ENCODE data around the gene SEMA3E.
"Not testable (repeated sequence)": the region's sequence is repeated elsewhere in the genome, so short reads cannot be mapped to it uniquely, and the experiment has no call there.

Gene SEMA3E

DNA sequence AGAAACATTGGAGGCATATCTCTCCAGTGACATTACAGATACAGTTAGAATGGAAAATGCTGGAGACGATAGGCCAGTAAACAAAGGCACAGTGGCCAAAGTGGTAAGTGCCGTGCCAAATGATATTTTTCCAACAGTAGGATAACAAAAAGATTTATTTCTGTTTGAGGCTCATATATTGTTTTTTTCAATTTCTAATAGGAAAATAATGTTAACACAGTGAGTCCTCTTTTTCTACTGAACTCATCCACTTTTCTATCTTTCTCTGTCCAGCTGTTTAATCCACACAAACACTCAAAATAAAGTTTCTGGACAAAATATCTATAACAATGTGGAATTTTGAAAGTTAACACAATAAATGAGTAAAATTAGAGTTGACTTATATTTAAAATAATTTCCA, 201.3 kb downstream of the SEMA3E start:
- no peak for DNase-seq

DNA sequence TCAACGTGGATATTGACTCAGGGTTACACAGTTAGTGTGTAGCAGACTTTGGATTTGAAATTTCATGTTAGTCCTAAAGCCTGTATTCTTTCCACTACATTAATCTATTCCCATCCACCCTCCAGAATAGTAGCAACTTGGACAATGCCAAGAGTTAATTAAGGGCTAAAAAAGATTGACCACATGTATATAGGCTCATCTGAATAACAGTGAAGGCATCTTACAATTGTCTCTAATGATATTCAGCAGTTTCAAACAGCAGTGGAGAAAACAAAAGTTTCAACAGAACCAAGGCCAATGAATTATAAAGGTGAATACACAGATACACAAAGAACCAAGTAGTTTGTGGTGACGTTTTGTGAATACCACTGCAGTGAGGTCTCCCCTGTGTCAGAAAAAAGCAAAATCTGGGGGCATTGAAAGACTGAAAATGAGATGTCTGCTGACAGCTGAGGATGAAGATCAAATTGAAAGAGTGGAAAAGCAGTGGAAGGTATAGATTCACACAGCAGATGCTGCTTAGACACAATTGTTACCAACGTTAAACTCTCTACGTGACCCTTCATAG, 202.8 kb downstream of the SEMA3E start:
- DNase-seq = no peak

DNA sequence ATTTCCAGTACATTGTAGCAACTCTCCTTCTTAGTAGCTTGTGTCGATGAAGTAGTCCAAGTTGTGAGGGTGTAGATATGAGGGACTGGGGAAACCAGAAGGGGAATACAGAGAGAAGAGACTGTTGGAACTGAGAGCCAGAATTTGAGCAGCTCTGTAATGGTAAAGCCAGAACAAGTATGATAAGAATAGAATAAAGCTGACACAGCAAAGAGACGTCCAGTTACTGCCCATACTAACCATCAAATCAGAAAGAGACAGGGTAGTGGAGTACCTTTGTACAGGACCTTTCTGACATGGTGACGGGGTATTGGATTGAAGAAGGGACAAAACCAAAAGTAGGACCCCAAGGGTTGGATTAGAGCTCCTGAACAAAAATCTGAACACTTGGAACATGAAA, 206.0 kb downstream of the SEMA3E start:
- DNase-seq = no peak

DNA sequence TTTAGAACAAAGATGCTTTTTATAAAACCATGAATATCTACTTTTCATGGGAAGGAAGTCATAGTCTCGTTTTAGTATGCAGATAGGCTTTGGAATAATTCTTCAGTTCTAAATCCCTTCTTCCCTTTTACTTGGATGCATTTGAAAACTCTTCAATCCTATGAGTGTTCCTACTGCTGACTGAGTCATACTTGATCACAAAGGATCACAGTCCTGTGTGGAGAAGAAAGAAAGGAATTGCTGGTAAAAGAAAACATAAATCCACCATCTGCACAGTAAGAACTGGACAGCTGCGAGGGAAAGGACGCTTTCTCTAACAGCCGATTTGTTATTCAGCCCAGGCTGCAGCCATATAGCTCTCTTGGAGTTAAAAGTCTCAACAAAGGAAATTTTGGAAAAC, 209.9 kb downstream of the SEMA3E start:
- DNase-seq = no peak

DNA sequence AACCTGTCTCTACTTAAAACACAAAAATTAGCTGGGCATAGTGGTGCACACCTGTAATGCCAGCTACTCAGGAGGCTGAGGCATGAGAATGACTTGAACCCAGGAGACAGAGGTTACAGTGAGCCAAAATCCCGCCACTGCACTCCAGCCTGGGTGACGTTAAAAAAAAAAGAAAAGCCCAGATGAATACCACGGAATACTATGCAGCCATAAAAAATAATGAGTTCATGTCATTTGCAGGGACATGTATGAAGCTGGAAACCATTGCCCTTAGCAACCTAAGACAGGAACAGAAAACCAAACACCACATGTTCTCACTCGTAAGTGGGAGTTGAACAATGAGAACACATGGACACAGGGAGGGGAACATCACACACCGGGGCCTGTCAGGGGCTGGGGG, 218.7 kb downstream of the SEMA3E start:
- DNase-seq = not testable (repeated sequence)

DNA sequence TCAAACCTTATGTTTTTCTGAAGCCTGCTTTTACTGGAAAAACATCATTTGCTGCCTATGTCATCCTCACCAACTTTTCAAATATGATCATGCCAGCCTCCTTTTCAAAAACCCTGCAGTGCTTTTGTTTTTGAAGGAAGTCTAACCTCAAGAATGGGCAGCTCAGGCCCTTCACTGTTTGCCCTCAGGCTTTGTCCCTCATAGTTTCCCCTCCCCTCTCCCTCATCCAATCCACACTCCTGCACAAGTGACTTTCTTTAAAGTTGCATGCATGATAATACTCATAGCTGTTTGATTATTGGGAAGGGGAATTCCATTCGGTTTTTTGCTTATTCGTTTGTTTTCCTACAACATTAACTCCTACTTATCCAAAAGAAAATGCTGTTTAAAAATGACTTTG, 219.4 kb downstream of the SEMA3E start:
- DNase-seq = no peak

DNA sequence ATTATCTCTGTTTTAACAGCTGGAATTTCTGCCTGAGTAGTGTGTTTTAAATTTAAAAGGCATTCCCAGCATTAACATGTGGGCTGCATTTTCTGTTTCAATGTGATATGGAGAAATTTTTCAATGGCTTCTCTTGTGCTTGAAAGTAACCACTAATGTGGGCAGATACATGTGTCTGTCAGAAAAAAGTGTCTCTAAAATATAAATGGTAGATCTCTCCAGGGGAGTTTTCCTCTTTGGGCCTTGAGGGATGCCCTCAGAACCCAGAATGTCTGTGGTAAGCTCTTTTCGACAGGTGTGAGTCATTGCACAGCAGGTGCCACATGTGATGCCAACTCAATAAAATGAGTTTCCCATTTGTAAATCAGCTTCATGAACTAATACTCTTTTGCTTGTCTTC, 221.1 kb downstream of the SEMA3E start:
- DNase-seq = no peak

DNA sequence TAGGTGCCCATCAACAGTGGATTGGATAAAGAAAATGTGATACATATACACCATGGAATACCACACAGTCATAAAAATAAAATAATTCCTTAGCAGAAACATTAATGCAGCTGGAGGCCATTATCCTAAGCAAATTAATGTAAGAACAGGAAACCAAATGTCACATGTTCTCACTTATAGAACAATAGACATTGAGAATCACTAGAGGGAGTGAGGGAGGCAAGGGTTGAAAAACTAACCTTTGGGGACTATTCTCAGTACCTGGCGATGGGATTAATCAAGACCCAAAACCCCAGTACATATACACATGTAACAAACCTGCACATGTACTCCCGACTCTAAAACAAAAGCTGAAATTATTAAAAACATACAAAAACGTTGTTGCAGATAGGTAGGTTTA, 222.6 kb downstream of the SEMA3E start:
- no peak for DNase-seq

DNA sequence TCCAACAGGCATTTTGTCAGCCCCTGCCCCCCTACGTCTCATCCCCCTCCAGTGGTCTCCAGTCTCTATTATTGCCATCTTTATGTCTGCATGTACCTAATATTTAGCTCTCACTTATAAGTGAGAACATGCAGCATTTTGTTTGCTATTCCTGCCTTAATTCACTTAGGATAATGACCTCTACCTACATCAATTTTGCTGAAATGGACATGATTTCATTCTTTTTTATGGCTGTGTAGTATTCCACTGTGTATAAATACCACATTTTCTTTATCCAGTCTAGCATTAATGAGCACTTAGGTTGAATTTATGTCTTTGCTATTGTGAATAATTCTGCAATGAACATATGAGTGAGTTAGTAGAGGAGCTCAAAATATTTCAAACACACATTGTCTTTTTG, 229.9 kb downstream of the SEMA3E start:
- no peak for DNase-seq

DNA sequence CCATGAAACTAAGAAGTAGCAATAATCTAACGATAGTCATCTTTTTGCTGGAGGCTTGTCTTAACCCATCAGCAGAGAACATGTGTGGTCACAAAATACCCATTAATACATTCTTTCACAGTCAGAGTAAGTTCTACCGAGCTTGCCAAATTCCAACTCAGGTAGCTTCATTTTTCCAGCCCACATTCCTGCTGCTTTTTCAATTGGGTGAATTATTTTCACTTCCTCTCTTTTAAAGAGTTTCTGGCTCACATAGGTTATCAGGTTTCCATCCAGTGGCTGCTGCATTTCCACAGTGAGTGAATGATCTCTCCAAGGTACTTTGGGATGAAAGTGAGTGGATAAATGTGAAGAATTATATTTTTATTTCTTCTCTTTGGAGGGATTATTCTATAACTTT, 233.1 kb downstream of the SEMA3E start:
- DNase-seq = no peak

DNA sequence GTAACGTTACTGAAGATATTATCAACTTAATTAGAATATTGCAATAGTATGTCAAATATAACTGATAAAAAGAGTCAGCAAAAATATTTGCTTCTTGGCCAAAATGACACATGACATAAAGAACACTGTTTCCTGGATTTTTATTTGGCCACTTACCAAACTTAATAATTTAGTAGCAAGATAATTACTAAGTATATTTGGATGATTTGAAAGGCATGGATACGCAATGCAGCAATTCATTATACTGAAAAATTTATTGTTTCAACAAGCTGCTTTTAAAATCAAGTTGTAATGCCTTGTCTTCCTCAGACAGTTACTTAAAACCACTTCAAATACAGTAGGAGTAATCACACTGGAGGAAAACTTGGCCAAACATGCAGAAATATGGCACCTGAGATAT, 234.0 kb downstream of the SEMA3E start:
- DNase-seq = no peak

DNA sequence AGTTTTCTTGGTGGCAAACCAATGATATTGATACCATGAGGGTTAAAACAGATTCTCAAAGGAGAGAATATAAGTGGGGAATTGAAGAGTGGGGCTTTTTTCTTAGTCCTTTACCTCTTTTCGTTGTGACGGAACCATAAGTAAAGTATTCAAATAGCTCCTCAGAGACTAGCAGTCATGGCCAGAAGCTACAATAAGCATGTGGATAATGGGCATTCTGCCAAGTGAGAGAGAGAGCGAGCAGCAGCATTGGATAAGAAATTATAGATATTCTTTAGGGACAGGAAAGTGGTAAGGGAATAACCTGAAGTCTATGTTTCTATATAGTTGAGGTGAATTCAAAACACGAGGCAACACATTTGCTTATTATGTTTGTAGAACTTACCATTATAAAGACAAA, 235.1 kb downstream of the SEMA3E start:
- DNase-seq = peak; percentile 6

DNA sequence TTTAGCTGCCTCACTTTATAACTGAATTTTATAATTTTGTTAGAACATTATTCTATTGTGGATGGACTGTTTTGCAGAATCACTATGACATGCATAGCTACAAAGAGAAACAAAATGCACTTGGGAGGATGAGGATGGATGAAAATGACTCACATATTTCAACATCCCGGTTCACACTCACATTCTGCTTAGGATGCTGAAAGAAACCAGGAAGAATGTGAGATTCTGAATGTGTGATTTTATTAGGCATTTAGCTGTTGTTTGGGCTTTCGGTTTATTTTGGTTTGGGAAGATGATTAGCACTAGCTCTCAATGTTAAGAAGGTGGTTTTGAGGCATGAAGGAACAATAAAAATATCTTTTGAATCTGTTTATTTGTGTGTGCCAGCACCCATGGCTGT, 235.5 kb downstream of the SEMA3E start:
- no peak for DNase-seq

DNA sequence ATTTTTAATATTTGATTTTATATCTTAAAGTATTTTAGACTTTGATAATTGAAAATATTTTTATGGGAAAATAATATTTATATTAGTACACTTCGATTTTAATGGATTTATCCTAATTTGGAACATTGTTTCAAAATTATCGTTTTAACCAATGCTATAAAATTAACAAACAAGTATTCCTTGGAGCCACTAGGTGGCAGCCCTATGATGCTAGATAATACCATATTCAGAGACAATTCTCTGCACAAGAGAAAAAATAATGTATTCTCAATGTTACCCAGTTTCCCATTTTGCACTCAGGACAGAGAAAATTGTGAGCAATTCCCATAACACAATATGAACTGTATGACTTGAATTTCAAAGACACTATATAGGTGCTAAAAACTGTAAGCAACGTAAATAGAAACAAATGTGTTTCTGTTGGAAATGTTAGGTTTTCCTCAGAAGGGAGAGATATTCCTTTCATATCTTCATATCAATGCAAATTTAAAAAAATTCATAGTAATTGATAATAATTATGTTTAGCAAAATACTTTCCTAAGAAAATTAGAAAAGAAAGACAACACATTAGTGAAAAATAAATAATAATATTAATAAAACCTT, 237.8 kb downstream of the SEMA3E start:
- peak; percentile 28 for DNase-seq

DNA sequence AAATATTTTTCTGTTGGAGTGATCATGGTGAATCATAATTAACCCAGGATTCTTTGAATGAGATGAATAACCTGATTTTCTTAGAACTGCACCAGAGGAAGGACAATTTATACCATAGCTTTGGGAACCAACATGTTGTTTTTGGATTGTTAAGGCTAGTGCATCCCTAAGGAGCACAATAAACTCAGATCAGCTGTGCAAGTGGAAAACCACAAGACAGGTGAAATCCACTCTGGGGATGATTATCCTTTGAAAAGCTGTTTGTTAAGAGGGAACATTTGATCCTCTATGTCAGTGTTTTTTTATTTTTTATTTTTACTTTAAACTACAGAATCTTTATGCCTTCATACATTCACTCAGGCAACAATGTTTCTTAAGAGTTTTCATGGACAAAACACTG, 254.2 kb downstream of the SEMA3E start:
- no peak for DNase-seq

DNA sequence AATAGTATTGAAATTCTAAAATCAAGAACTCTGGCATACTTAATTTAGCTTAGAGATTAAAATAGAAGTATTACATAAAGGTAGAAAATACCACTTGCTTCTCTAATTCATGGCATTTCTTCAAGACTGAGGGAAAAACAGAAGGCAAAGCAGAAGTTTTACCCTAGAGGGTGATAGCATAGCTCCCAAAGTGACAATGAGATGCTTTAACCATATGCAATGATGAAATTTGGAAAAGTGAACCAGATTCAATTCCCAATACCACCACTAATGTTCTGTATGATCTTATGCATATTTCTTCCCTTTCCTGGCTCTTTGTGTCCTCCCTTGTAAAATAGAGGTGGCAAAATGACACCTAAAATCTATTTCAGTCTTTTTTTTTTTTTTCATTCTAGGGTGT, 260.5 kb downstream of the SEMA3E start:
- no peak for DNase-seq

DNA sequence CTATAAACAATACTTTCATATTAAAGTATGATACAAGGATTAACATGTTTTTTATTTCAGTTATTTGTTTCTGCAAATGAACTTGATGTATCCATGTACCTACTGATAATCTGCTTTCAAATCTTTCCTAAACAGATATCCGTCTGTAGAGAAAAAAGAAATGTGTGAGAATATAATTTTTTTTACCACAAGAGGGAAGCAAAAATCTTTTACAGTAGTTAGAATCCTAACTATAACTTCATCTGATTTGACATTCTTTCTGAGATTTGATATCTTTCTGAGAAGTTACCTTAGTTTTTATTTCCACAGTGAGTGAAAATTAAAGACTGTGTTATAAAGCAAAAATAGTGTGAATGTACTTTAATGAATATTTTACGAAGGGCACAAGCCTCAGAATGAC, 282.3 kb downstream of the SEMA3E start:
- DNase-seq = no peak

DNA sequence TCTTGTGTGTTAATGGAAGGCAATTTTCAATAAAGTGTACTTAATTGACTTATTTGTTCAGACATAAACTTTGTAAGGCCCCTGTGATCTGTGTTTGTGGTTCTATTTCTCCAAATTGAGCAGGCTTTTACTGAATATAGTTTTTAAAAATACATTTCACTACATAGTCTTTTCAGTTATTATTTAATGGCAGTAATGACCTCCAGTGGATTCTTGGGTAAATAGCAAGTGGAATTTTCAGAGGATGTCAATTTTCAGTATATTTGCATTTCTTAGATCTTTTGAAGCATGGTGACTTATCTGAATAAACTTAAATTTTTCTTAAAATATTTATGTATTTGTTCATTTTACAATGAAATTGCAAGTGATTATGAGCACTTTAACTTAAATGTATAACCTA, 283.2 kb downstream of the SEMA3E start:
- no peak for DNase-seq

DNA sequence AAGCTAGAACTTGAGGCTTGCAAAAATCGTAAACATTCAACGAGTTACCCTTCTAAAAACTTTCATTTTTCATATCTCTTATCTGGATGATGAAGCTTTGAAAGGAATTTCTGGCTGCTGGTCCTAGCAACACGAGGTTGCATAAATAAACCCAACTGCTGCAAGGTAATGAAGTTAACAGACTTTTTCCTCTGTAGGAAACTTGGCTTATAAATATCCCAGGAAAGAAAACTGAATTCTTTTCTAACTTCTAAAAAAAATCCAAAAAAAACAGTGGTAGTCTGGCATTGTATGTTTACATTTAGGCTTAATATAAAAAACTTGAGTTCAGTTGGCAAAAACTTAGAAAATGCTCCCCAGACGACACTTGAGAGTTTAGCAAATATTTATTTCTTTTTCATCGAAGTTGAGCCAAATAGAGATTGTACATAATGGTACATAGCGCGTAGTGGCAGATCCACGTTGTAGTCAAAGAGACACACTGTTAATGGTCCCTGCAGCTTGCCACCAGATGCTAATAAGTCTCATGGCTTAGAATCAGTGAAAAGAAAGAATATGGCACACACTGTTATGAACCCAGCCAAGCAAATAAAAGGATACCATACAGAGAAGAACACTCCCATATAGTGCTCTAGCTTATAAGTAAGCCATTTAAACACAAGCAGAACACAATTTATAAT, 285.9 kb downstream of the SEMA3E start:
- DNase-seq = no peak

DNA sequence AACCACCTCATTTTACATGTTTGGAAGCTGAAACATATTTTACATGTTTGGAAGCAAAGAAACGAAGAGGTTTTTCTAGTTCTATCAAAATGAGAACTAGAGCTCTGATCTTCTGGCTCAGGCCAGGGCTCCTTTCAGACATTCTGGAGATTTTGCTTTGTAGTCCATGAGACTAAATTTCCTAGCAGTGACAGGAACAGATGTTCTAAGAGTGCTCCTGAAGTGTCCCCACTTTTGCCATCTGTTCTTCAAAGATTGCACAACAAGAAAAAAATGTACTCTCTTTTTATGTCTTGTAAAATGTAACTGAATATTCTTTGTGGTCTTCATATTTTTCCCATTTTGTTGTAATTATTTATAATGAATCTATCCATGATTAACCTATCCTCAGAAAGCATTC, 289.8 kb downstream of the SEMA3E start:
- DNase-seq = no peak

DNA sequence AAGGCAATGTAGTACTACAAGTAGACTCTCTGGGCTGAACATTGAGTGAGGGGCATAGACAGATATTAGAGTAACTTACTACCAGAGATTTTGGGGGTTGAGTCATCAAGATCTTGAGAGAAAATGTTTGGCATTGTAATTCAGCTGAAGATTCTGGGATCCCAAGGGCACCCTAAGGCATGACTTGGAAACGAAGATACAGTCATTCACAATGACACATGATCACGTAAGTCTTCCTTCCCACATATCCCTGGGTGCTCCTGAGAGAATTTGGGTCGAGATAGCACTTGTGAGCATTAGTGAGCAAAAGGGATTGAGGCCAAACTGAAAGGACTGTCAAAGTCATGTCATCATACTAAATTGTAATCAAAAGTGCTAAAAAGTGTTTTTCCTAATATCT, 293.8 kb downstream of the SEMA3E start:
- no peak for DNase-seq

DNA sequence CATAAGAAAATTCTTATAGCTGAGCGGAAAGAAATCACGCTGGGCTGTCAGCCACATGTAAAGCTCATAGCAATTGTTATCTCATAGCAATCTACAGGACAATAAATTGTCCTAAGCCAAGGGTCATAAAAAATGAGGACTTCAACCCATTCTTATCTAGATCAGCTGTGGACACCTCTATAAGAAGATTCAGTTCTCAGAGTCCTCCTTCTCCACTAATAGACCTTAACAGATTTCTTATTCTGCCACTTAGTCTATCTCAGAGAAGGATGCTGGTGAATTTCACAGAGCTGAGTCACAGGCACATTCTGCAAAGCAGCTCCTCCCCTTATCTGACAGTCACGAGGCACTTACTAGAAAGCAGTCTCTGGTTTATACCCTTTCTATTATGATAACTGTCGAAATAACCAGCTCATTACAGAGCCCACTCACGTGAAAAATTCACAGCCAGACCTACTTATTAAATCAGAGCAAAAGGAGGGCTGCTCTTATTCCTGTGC, 300.9 kb downstream of the SEMA3E start:
- DNase-seq = no peak

DNA sequence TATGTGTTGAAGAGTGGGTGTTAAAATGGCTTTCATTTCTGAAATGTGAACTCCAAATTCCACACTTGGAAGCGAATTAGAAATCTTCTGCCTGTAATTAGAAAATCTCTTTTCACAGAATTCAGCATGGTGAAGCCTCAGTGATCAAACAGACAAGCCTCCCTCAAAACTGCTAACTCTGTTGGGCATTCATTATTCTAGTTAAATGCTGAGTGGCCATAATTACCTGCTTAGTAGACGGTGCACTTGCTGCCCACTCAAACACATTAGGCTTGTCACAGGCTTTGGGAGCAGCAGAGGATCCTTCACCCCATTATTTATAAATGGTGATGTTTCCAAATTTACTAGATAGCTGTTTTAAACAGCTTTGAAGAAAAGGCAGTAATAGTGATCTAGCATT, 309.0 kb downstream of the SEMA3E start:
- no peak for DNase-seq

DNA sequence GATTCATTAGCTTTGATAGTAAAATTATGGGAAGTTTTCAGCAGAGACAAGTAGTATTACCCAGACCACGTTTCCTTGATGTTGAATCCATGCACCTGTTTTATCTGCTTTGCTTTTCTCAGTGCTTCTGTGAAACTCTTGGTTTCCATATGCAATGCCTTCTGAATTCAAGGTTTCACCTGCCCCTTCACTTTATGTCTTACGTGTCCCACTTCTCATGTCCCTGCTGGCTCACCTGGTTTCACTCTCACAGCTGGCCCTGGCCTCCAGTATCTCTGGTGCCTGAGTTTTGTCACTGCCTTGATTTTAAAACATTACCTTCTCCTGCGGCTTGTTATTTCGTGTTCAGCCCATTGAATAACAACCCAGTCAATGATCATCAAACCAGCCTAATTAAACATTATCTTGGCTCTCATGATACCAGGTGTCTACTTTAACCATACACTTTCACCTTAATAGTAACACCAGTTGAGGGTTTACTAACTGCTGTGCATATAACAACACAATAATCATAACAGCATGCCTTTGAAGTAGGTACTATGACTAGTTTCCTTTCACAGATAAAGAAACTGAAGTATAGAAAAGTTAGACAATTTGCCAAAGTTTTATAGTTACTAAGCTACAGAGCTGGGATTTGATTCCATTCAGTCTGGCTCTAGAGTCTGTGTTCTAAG, 310.5 kb downstream of the SEMA3E start:
- DNase-seq = no peak

Measured in SHP77 treated with DMSO at 0.1 percent for 48 hours (cell line).